GM23338 (cell line): ENCODE results near the gene PANK4.

Experiments
- TF ChIP-seq, protein P1 (sequence below): IDR thresholded peaks from 2 replicates; pipeline ENCODE4 v1.6.1; 2016; ENCODE audit warnings: antibody characterized with exemption
- TF ChIP-seq, protein P2 (sequence below), 2 experiments: fragments of 200-600 bp in 1 of 2; sonication (generic) in 1 of 2; conservative IDR thresholded peaks; 2 replicates each; pipeline versions ENCODE4 v1.5.1 to v1.6.1; 2016 to 2017; ENCODE audit warnings: antibody characterized with exemption in 2 of 2, low read depth in 2 of 2, mild to moderate bottlenecking in 2 of 2, moderate library complexity in 1 of 2

GRCh38 chr1:2505461-2505994 lies 20.9 kb downstream of the PANK4 start:
- TF ChIP-seq, protein P1, sequence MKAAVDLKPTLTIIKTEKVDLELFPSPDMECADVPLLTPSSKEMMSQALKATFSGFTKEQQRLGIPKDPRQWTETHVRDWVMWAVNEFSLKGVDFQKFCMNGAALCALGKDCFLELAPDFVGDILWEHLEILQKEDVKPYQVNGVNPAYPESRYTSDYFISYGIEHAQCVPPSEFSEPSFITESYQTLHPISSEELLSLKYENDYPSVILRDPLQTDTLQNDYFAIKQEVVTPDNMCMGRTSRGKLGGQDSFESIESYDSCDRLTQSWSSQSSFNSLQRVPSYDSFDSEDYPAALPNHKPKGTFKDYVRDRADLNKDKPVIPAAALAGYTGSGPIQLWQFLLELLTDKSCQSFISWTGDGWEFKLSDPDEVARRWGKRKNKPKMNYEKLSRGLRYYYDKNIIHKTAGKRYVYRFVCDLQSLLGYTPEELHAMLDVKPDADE = no peak
- TF ChIP-seq, protein P2, sequence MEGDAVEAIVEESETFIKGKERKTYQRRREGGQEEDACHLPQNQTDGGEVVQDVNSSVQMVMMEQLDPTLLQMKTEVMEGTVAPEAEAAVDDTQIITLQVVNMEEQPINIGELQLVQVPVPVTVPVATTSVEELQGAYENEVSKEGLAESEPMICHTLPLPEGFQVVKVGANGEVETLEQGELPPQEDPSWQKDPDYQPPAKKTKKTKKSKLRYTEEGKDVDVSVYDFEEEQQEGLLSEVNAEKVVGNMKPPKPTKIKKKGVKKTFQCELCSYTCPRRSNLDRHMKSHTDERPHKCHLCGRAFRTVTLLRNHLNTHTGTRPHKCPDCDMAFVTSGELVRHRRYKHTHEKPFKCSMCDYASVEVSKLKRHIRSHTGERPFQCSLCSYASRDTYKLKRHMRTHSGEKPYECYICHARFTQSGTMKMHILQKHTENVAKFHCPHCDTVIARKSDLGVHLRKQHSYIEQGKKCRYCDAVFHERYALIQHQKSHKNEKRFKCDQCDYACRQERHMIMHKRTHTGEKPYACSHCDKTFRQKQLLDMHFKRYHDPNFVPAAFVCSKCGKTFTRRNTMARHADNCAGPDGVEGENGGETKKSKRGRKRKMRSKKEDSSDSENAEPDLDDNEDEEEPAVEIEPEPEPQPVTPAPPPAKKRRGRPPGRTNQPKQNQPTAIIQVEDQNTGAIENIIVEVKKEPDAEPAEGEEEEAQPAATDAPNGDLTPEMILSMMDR (conservative IDR thresholded peaks at IDR 0.05; ENCODE audit: low read depth in 2 of 2) = no peak
